Stimulated activated CD8-positive, alpha-beta memory T cell treated with anti-CD3 and anti-CD28 coated beads, Interleukin-12 subunit alpha, Interleukin-12 subunit beta, amount 100 ng/mL, for 24 hours (primary cell): ENCODE measurements around the gene SLC30A10.
"Not testable (repeated sequence)": the region's sequence is repeated elsewhere in the genome, so short reads cannot be mapped to it uniquely, and the experiment has no call there.

Source experiments
- DNase-seq: peaks from one replicate; pipeline ENCODE4 v3.0.0-alpha.2; 2020; ENCODE audit errors: extremely low read depth

SLC30A10 gene

GRCh38 chr1:219927956-219928790 lies at the start of gene SLC30A10:
SLC30A10 (minus strand) TSS chr1:219928557; CDS start chr1:219928440, 117 bp downstream.
- no peak for DNase-seq

GRCh38 chr1:219973213-219973612 lies 44.9 kb upstream of the SLC30A10 start:
- no peak for DNase-seq

GRCh38 chr1:219967361-219967760 lies 39.0 kb upstream of the SLC30A10 start:
- no peak for DNase-seq

- DNase-seq, result no peak
Measured at GRCh38 chr1:219966071-219966349, 37.7 kb upstream of the SLC30A10 start.

GRCh38 chr1:219965285-219966070 lies 37.1 kb upstream of the SLC30A10 start:
- DNase-seq, result no peak

- DNase-seq, result no peak
Measured at GRCh38 chr1:219963432-219963831, 35.1 kb upstream of the SLC30A10 start.

- DNase-seq, result no peak
Measured at GRCh38 chr1:219961684-219962083, 33.3 kb upstream of the SLC30A10 start.

GRCh38 chr1:219959540-219960203 lies 31.3 kb upstream of the SLC30A10 start:
- DNase-seq, result no peak

- no peak for DNase-seq
Measured at GRCh38 chr1:219958875-219959417, 30.6 kb upstream of the SLC30A10 start.

- no peak for DNase-seq
Measured at GRCh38 chr1:219954736-219955421, 26.5 kb upstream of the SLC30A10 start.

- no peak for DNase-seq
Measured at GRCh38 chr1:219954052-219954451, 25.7 kb upstream of the SLC30A10 start.

GRCh38 chr1:219952361-219952760 lies 24.0 kb upstream of the SLC30A10 start:
- DNase-seq, result no peak

GRCh38 chr1:219949227-219949626 lies 20.9 kb upstream of the SLC30A10 start:
- DNase-seq, result not testable (repeated sequence)

- DNase-seq, result not testable (repeated sequence)
Measured at GRCh38 chr1:219948766-219949165, 20.4 kb upstream of the SLC30A10 start.

- no peak for DNase-seq
Measured at GRCh38 chr1:219945795-219946194, 17.4 kb upstream of the SLC30A10 start.

GRCh38 chr1:219941179-219942118 lies 13.1 kb upstream of the SLC30A10 start:
- no peak for DNase-seq

- no peak for DNase-seq
Measured at GRCh38 chr1:219940707-219941106, 12.3 kb upstream of the SLC30A10 start.

GRCh38 chr1:219938706-219939105 lies 10.3 kb upstream of the SLC30A10 start:
- DNase-seq, result no peak

GRCh38 chr1:219933763-219934162 lies 5.4 kb upstream of the SLC30A10 start:
- DNase-seq, result not testable (repeated sequence)

GRCh38 chr1:219931033-219931432 lies 2.7 kb upstream of the SLC30A10 start:
- no peak for DNase-seq

- DNase-seq, result no peak
Measured at GRCh38 chr1:219928791-219929118, 398 bp upstream of the SLC30A10 start.
